Ishikawa (cell line): ENCODE results near the gene DNM2.
A peak's percentile ranks its signal among the peaks of the same experiment; 100 is the strongest.

Experiments
- CEBPB ChIP-seq: IDR thresholded peaks from 2 replicates; pipeline ENCODE4 v1.6.1; 2012
- CREB1 ChIP-seq: IDR thresholded peaks from 2 replicates; pipeline ENCODE4 v1.6.1; 2012; ENCODE audit warnings: low read depth
- EGR1 ChIP-seq: IDR thresholded peaks from 2 replicates; pipeline ENCODE4 v1.6.1; 2012
- EP300 ChIP-seq: IDR thresholded peaks from 2 replicates; pipeline ENCODE4 v1.6.1; 2012; ENCODE audit warnings: borderline replicate concordance
- FOXM1 ChIP-seq: IDR thresholded peaks from 2 replicates; pipeline ENCODE4 v1.6.1; 2012; ENCODE audit warnings: low read depth, borderline replicate concordance
- NFIC ChIP-seq: IDR thresholded peaks from 2 replicates; pipeline ENCODE4 v1.6.1; 2012
- RAD21 ChIP-seq: IDR thresholded peaks from 2 replicates; pipeline ENCODE4 v1.6.1; 2012; ENCODE audit warnings: low read depth
- TAF1 ChIP-seq: IDR thresholded peaks from 2 replicates; pipeline ENCODE4 v1.6.1; 2012; ENCODE audit warnings: low read depth, mild to moderate bottlenecking
- TCF12 ChIP-seq: IDR thresholded peaks from 2 replicates; pipeline ENCODE4 v1.6.1; 2012; ENCODE audit warnings: low read depth
- TEAD4 ChIP-seq: IDR thresholded peaks from 2 replicates; pipeline ENCODE4 v1.6.1; 2012
- YY1 ChIP-seq: IDR thresholded peaks from 2 replicates; pipeline ENCODE4 v1.6.1; 2012; ENCODE audit warnings: low read depth
- ZBTB7A ChIP-seq: IDR thresholded peaks from 2 replicates; pipeline ENCODE4 v1.6.1; 2012; ENCODE audit warnings: low read depth
- TF ChIP-seq, protein P1 (sequence below): IDR thresholded peaks from 2 replicates; pipeline ENCODE4 v1.6.1; 2012
- TF ChIP-seq, protein P2 (sequence below): IDR thresholded peaks from 2 replicates; pipeline ENCODE4 v1.6.1; 2012
- TF ChIP-seq, protein P3 (sequence below): IDR thresholded peaks from 2 replicates; pipeline ENCODE4 v1.6.1; 2012; ENCODE audit warnings: low read depth, mild to moderate bottlenecking

DNM2 gene

DNA sequence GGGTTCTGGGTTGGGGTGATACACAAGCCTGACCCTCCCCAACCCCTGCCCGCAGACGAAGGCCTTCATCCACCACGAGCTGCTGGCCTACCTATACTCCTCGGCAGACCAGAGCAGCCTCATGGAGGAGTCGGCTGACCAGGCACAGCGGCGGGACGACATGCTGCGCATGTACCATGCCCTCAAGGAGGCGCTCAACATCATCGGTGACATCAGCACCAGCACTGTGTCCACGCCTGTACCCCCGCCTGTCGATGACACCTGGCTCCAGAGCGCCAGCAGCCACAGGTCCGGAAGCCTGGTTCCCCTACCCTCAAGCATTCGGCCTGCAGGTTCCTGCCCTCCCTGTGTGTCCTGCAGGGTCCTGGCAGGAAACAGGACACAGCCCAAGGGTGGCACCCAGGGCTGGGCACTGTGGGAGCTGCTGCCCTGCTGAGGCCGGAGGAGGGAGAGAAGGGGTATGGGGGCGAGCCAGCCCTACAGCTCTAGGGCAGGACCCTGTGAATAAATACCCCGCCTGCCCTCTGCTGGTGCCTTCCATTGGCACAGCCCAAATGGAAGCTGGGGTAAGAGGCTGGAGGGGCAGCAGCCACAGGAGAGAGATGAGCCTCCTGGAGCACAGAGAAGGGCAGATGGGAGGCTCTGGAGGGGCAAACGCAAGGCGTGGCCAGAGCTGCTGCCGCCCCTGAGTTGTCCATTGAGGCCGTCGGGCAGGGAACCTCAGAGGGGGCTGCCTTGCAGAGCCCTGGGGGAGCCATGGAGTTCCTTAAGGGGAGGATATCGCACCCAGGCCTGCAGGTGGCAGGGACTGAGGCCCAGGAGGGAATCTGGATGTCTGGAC is 111.3 kb downstream of the DNM2 start:
- TF ChIP-seq RAD21 = peak; percentile 24; the same call in 1 of the 2 replicates
- TF ChIP-seq CEBPB = no peak

DNA sequence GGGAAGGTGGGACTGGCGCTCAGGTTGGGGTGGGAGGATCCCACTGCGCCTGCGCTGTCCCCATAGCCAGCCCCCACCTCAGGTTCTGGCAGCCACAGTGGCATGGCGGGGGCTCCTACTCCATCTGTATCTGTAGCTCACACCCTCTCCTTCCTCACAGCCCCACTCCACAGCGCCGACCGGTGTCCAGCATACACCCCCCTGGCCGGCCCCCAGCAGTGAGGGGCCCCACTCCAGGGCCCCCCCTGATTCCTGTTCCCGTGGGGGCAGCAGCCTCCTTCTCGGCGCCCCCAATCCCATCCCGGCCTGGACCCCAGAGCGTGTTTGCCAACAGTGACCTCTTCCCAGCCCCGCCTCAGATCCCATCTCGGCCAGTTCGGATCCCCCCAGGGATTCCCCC is 112.1 kb downstream of the DNM2 start:
- TF ChIP-seq RAD21 = no peak
- TF ChIP-seq FOXM1 = no peak
- no peak for TF ChIP-seq TAF1
- TF ChIP-seq TCF12 = no peak
- no peak for TF ChIP-seq TEAD4
- no peak; the same call in 1 of the 2 replicates for TF ChIP-seq ZBTB7A

DNA sequence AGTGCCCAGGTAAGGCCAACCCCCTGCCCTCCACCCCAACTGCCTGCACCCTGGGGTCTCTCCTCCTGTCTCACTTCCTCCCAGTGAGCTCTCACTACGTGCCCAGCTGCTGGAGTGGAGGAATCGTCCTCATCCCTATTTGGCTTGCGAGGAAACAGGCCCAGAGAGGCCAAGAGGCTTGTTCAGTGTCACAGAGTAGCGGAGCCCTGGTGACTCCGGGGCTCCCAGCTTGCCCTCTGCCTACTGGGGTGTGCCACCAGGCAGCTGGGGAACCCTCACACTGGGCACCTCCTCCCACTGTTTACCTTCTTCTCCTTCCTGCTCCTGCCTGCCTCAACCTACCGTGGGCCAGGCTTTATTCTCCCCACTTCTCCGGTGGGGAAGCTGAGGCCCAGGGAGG is 112.5 kb downstream of the DNM2 start:
- TF ChIP-seq, protein P1, sequence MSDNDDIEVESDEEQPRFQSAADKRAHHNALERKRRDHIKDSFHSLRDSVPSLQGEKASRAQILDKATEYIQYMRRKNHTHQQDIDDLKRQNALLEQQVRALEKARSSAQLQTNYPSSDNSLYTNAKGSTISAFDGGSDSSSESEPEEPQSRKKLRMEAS = no peak
- TF ChIP-seq ZBTB7A = no peak
- no peak for TF ChIP-seq RAD21
- TF ChIP-seq FOXM1 = no peak
- TF ChIP-seq, protein P2, sequence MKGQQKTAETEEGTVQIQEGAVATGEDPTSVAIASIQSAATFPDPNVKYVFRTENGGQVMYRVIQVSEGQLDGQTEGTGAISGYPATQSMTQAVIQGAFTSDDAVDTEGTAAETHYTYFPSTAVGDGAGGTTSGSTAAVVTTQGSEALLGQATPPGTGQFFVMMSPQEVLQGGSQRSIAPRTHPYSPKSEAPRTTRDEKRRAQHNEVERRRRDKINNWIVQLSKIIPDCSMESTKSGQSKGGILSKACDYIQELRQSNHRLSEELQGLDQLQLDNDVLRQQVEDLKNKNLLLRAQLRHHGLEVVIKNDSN = no peak

DNA sequence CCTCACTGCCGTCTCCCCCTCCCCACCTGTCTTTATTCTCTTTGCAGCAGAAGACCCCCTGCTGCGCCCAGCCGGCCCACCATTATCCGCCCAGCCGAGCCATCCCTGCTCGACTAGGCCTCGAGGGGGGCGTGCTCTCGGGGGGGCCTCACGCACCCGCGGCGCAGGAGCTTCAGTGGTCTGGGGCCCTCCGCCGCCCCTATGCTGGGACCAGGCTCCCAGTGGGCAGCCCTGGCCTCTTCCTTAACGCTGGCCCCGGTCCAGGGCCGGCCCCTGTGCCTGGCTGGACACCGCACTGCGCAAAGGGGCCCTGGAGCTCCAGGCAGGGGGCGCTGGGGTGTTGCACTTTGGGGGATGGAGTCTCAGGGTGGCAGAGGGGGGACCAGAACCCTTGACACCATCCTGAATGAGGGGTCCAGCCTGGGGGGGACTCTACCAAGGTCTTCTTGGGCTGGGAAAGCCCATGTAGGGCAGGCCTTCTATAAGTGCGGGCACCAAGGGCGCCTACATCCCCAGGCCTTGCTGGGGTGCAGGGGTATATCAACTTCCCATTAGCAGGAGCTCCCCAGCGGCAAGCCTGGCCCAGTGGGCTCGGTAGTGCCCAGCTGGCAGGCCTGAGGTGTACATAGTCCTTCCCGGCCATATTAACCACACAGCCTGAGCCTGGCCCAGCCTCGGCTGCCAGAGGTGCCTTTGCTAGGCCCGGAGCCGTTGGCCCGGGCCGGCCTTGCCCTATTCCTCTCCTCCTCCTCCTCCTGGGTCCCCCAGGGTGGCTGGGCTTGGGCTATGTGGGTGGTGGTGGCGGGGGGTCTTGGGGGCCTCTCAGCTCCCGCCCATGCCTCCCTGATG is 113.3 kb downstream of the DNM2 start:
- TF ChIP-seq YY1 (no peak), TCF12 (no peak)

DNA sequence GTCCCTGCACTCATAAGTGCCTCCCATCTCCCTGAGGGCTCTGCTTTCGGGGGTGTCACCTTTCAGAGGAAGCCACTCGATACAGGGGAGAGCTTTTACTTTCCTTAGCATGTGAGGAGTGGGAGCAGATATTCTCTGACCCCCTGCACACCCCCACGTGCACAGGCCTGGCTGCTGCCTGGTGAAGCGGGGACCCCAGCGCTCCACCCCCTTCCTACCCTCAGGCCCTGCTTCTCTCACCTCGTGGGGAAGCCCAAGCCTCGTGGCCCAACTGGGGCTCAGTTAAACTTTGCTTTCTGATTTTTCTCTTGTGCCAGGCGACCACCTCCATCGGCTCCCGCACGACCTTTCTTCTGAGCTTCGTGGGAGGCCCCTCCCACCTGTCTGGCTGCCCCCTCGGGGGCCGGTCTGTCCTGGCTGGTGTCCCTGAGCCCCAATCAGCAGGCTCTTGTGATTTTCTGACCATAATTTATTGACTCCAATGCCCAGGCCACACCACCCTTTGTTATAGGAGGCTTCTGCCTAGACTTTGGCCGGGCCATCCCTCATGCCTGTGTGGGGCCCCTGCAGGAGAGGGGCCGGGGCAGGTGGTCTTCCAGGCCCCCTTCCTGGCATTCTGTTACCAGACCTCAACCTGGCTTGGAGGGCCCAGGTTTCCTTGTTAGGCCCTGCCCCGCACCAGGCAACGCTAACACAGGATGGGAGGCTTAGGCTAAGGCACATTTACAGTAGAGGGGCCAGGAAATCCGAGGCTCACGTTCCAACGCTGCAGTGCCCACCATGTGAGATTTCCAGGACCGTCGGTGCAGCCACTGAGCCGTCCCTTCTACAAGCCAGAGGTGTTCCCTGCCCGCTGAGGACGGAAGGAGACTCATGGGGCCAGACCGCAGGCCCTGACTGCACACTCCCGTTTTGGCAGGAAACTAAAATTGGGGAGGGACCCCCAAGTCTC is 114.4 kb downstream of the DNM2 start:
- TF ChIP-seq FOXM1 (no peak), YY1 (no peak), RAD21 (no peak), TAF1 (no peak), EP300 (no peak), NFIC (no peak)
- TF ChIP-seq, protein P2 = no peak

DNA sequence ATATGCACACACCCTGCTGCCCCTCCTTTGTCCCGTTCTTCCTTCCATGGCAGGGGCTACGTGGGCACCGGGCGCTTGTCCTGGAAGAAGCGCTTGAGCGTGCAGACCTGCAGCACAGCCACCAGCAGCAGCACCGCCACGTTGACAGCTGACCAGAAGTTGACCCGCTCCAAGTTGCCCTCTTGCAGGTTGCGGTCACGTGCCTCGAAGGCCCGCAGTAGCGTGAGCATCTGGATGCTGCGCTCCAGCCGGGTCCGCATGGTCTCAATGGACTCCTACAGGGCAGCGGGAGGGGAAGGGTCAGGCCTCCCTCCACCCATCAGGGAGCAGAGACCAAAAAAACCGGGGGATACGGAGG is 115.0 kb downstream of the DNM2 start:
- TF ChIP-seq YY1 (no peak), NFIC (no peak), RAD21 (no peak), CEBPB (no peak), TEAD4 (no peak)
- TF ChIP-seq, protein P1 = no peak
- TF ChIP-seq, protein P2 = no peak
- TF ChIP-seq, protein P3, sequence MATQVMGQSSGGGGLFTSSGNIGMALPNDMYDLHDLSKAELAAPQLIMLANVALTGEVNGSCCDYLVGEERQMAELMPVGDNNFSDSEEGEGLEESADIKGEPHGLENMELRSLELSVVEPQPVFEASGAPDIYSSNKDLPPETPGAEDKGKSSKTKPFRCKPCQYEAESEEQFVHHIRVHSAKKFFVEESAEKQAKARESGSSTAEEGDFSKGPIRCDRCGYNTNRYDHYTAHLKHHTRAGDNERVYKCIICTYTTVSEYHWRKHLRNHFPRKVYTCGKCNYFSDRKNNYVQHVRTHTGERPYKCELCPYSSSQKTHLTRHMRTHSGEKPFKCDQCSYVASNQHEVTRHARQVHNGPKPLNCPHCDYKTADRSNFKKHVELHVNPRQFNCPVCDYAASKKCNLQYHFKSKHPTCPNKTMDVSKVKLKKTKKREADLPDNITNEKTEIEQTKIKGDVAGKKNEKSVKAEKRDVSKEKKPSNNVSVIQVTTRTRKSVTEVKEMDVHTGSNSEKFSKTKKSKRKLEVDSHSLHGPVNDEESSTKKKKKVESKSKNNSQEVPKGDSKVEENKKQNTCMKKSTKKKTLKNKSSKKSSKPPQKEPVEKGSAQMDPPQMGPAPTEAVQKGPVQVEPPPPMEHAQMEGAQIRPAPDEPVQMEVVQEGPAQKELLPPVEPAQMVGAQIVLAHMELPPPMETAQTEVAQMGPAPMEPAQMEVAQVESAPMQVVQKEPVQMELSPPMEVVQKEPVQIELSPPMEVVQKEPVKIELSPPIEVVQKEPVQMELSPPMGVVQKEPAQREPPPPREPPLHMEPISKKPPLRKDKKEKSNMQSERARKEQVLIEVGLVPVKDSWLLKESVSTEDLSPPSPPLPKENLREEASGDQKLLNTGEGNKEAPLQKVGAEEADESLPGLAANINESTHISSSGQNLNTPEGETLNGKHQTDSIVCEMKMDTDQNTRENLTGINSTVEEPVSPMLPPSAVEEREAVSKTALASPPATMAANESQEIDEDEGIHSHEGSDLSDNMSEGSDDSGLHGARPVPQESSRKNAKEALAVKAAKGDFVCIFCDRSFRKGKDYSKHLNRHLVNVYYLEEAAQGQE = no peak

DNA sequence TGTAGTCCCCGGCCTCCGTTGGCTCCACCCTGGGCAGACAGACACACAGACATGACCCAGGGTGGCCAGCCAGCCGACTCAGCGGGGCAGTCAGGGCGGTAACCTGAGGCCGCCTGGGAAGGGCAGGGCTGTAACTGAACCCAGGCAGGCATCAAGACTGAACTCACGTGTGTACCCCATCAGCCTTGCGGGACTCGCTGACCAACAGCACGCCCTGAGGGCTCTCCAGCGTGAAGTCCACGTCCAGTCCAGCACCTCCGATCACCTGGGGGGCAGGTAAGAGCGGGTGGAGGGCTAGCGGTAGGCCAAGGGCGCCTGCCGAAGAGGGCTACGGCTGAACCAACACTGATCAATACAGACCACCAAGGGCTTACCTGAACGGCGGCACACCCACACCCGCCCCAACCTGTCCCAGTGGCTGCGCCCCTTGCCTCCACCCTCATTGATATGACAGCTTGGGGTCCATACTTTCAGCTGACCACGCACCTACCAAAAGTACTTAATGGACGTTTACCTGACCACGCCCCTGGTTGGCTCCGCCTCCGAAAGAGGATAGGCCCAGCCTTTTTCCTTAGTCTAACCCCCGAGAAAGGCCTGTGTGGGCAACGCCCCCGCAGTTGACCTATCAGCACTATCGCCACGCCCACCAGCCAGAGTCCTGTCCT is 117.3 kb downstream of the DNM2 start:
- TF ChIP-seq FOXM1 = no peak
- TF ChIP-seq CEBPB = no peak
- no peak for TF ChIP-seq TCF12
- TF ChIP-seq RAD21 = no peak
- no peak for TF ChIP-seq ZBTB7A
- no peak for TF ChIP-seq TAF1
- TF ChIP-seq NFIC = no peak
- TF ChIP-seq EP300 = no peak
- TF ChIP-seq, protein P2 = 0 out of 2 replicates have a peak, but pooled peaks have one; percentile 20
- TF ChIP-seq YY1 = peak; percentile 36; the same call in 1 of the 2 replicates
- TF ChIP-seq, protein P1 = peak; percentile 59
- no peak for TF ChIP-seq EGR1
- TF ChIP-seq, protein P3 = no peak
- no peak for TF ChIP-seq TEAD4
- TF ChIP-seq CREB1 = no peak
